ENCODE data around the gene EPG5.
A peak's percentile ranks its signal among the peaks of the same experiment; 100 is the strongest.

The EPG5 gene

DNA sequence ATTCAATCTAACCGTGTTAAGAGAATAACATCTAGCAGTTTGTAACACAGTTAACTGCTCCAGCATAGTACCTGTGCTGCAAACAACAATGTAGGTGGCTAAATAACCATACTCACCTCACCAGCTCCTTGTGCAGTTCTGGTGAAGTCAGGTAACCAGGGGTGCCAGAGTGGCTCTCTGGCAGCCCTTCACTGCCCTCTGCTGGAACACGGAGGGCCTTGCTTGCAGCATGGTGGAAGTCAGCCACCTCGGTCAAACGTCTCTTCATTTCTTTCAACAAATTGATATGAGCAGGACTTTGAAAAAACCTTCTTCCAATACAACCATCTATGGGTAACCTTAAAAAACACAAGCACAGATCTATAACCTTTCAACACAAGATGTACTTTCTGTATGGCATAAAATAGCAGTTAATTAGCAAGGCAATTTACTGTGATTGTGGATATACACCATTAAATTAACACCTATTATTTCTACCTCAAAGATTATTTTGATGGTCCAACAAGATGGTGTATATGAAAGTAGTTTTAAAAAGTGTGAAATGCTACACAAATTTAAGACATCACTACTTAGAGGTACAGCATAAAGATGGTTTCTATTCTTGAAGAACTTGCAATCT is 56.6 kb downstream of the EPG5 start:
- in situ Hi-C loops (cut with MboI; ENCODE audit: low sequenced_read_pairs, unreplicated experiment), result no loop called here
- DNase-seq (ENCODE audit: low spot score), result peak; percentile 71
- TF ChIP-seq, protein P1, sequence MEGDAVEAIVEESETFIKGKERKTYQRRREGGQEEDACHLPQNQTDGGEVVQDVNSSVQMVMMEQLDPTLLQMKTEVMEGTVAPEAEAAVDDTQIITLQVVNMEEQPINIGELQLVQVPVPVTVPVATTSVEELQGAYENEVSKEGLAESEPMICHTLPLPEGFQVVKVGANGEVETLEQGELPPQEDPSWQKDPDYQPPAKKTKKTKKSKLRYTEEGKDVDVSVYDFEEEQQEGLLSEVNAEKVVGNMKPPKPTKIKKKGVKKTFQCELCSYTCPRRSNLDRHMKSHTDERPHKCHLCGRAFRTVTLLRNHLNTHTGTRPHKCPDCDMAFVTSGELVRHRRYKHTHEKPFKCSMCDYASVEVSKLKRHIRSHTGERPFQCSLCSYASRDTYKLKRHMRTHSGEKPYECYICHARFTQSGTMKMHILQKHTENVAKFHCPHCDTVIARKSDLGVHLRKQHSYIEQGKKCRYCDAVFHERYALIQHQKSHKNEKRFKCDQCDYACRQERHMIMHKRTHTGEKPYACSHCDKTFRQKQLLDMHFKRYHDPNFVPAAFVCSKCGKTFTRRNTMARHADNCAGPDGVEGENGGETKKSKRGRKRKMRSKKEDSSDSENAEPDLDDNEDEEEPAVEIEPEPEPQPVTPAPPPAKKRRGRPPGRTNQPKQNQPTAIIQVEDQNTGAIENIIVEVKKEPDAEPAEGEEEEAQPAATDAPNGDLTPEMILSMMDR (IDR thresholded peaks at IDR 0.05; ENCODE audit: borderline replicate concordance, control extremely low read depth, extremely low read depth, insufficient read depth, missing control alignments), result peak; percentile 54

DNA sequence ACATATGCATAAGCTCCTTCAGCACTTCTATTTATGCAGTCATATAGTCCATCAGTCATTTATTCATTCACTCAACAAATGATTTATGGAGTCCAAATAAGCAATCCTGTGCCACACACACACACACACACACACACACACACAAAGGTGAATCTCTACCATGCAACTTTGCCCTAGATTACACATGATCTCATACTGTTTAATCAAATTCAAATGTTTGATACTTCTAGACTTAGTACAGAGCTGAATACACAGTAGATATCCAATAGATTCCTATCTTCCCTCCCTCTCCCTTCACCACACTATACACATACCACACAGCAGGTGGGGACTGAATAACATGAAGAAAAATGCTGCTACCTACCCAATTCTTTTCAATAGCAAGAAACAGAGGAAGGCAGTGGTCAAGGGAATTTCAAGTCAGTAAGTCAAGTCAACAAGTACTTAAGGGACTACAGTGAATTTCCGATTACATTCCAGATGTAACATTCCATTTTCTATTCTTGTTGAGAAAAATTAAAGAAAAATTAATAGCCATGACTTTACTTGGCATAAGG is 65.4 kb downstream of the EPG5 start:
- in situ Hi-C loops (cut with MboI; ENCODE audit: low sequenced_read_pairs, unreplicated experiment), result no loop called here
- TF ChIP-seq, protein P1 (IDR thresholded peaks at IDR 0.05; ENCODE audit: borderline replicate concordance, control extremely low read depth, extremely low read depth, insufficient read depth, missing control alignments), result no peak
- no peak for DNase-seq (ENCODE audit: low spot score)

DNA sequence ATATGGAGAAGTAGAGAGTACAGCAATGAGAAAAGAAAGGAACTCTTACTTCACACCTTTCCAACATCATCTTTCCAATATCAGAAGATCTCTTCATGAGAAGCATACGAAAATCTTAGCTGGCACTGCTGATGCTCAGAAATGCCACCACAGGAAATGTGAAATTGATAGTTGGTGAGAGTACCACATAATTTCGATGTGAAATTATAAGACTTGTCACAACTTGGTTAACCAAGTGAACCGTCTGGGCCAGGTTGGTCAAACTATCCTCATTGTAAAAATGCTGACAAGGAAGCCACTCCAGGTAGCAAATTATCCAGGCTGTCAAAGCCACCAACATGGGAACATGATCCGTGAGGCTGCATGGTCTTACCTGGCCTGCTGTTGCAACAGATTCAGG is 66.5 kb downstream of the EPG5 start:
- TF ChIP-seq, protein P1 (IDR thresholded peaks at IDR 0.05; ENCODE audit: borderline replicate concordance, control extremely low read depth, extremely low read depth, insufficient read depth, missing control alignments), result no peak
- in situ Hi-C loops (cut with MboI; ENCODE audit: low sequenced_read_pairs, unreplicated experiment), result no loop called here
- DNase-seq (ENCODE audit: low spot score), result no peak

DNA sequence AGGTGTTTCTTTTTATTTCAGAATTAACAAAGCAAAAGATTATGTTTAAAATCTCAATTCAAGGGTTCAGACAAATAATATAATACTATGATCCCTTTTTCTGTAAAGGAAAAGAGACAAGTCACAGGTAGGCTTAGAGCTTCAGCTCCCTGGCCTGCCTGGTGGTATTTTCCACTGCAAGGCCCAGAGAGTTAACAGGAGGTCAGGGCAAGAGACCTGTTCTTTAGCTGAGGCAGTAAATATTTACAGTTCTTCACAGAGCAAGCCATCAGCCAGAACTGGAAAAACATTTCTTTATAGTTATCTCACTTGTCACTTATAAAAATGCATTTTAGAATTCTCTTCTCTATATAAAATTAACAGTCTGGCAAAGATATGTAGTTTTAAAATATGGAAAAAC is 70.1 kb downstream of the EPG5 start:
- TF ChIP-seq, protein P1 (IDR thresholded peaks at IDR 0.05; ENCODE audit: borderline replicate concordance, control extremely low read depth, extremely low read depth, insufficient read depth, missing control alignments), result no peak
- in situ Hi-C loops (cut with MboI; ENCODE audit: low sequenced_read_pairs, unreplicated experiment), result no loop called here
- DNase-seq (ENCODE audit: low spot score), result no peak

DNA sequence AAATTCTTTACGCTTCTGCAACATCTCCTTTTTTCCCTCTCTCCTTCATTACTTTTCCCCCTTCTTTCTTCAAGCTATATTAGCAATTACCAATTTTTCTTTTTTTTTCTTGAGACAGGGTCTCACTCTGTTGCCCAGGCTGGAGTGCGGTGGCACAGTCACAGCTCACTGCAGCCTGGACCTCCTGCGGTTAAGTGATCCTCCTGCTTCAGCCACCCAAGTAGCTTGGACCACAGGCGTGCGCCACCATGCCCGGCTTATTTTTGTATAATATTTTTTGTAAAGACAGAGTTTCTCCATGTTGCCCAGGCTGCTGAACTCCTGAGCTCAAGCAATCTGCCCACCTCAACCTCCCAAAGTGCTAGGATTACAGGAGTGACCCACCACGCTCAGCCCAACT is 70.7 kb downstream of the EPG5 start:
- DNase-seq (ENCODE audit: low spot score), result no peak
- TF ChIP-seq, protein P1 (IDR thresholded peaks at IDR 0.05; ENCODE audit: borderline replicate concordance, control extremely low read depth, extremely low read depth, insufficient read depth, missing control alignments), result no peak
- in situ Hi-C loops (cut with MboI; ENCODE audit: low sequenced_read_pairs, unreplicated experiment), result no loop called here

DNA sequence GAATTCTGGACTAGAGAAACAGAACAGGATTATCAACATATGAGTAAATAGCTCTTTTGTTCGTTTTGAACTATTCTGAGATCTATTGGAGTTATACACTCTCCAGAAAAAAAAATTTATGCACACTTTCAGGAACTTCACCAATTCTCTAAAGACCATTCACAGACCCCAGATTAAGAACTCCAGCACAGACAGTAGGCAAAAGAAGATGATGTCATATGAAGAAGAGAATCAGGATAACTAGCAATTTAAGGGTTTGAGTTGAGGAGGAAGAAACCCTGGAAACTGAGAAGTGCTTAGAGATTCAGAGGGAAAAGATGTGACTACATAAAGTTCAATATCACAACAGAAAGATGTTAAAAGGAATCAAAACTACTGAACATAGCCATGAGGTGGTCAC is 71.8 kb downstream of the EPG5 start:
- DNase-seq (ENCODE audit: low spot score), result no peak
- TF ChIP-seq, protein P1 (IDR thresholded peaks at IDR 0.05; ENCODE audit: borderline replicate concordance, control extremely low read depth, extremely low read depth, insufficient read depth, missing control alignments), result no peak
- in situ Hi-C loops (cut with MboI; ENCODE audit: low sequenced_read_pairs, unreplicated experiment), result no loop called here

Measured in GM13976 (cell line).